Measurements from ENCODE around the gene ARHGAP27.
"Not testable (repeated sequence)": the region's sequence is repeated elsewhere in the genome, so short reads cannot be mapped to it uniquely, and the experiment has no call there.

DNA sequence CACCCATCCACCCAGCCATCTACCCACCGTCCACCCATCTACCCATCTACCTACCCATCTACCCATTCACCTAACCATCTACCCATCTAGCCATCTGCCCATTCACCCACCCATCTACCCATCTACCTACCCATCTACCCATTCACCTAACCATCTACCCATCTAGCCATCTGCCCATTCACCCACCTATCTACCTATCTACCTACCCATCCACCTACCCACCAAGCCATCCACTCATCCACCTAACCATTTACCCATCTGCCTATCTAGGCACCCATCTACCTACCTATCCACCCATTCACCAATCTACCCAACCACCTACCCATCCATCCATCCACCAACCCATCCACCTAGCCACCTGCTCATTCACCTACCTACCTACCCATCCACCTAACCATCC lies 16.6 kb upstream of the ARHGAP27 start:
- TF ChIP-seq, protein P1, sequence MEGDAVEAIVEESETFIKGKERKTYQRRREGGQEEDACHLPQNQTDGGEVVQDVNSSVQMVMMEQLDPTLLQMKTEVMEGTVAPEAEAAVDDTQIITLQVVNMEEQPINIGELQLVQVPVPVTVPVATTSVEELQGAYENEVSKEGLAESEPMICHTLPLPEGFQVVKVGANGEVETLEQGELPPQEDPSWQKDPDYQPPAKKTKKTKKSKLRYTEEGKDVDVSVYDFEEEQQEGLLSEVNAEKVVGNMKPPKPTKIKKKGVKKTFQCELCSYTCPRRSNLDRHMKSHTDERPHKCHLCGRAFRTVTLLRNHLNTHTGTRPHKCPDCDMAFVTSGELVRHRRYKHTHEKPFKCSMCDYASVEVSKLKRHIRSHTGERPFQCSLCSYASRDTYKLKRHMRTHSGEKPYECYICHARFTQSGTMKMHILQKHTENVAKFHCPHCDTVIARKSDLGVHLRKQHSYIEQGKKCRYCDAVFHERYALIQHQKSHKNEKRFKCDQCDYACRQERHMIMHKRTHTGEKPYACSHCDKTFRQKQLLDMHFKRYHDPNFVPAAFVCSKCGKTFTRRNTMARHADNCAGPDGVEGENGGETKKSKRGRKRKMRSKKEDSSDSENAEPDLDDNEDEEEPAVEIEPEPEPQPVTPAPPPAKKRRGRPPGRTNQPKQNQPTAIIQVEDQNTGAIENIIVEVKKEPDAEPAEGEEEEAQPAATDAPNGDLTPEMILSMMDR (IDR thresholded peaks at IDR 0.05) = not testable (repeated sequence)
- TF ChIP-seq POLR2A (IDR thresholded peaks at IDR 0.05; ENCODE audit: low read depth); POLR2AphosphoS5 (IDR thresholded peaks at IDR 0.05); EP300 (IDR thresholded peaks at IDR 0.05): not testable (repeated sequence)

Data from esophagus muscularis mucosa (tissue), 4 donors.